SK-N-SH (cell line): Measurements from ENCODE around the gene LMO7. TPM values are rescaled to one million over a fixed set of nuclear protein-coding genes. Genes with fewer than 3 reads are reported as not detected.

Experiments
- CTCF ChIA-PET: fragments of 300-600, 350-600 bp; formaldehyde crosslinking; extraction: SDS; loops from one replicate; lab custom pipeline; 2021; lab: Yijun Ruan, JAX
- POLR2A ChIA-PET: fragments of 350-600 bp; sonication (Branson Sonifier 250); formaldehyde crosslinking; extraction: SDS; loops from one replicate; lab custom pipeline; 2020; ENCODE audit warnings: antibody characterized with exemption, inconsistent platforms; lab: Yijun Ruan, JAX
- DNase-seq: peaks from one replicate; pipeline ENCODE4 v3.0.0; 2012
- H2AFZ ChIP-seq: fragments of 200-600 bp; sonication (generic); 2 replicates; pipeline ENCODE4 v1.8.1; 2016; ENCODE audit warnings: antibody characterized with exemption, mild to moderate bottlenecking, low read depth
- H3F3A ChIP-seq: fragments of 200-600 bp; sonication (generic); replicated peaks from 2 replicates; pipeline ENCODE3; 2016; ENCODE audit warnings: antibody characterized with exemption, mild to moderate bottlenecking; ENCODE audit not compliant: insufficient read depth
- H3K27ac ChIP-seq, 2 experiments: fragments of 200-500 bp in 1 of 2; fragments of 200-600 bp in 1 of 2; sonication (Bioruptor generic) in 1 of 2; sonication (generic), shearing (Covaris generic) in 1 of 2; 2 replicates each; pipeline versions ENCODE4 v1.5.1 to v1.6.1; 2014 to 2016; ENCODE audit warnings: low read depth in 2 of 2, inconsistent platforms in 1 of 2, low read length in 1 of 2, mild to moderate bottlenecking in 1 of 2, mixed read lengths in 1 of 2
- H3K27me3 ChIP-seq: fragments of 200-600 bp; sonication (generic), shearing (Covaris generic); 2 replicates; pipeline ENCODE4 v1.6.1; 2016; ENCODE audit warnings: mixed run types; ENCODE audit not compliant: insufficient read depth
- H3K36me3 ChIP-seq, 2 experiments: fragments of 200-500 bp in 1 of 2; fragments of 200-600 bp in 1 of 2; sonication (Bioruptor generic) in 1 of 2; sonication (generic) in 1 of 2; replicated peaks in 1 of 2; 2 replicates each; pipeline versions ENCODE3 to v1.5.1; 2014 to 2016; ENCODE audit warnings: low read length in 1 of 2, mild to moderate bottlenecking in 1 of 2; ENCODE audit not compliant: insufficient read depth in 2 of 2, control insufficient read depth in 1 of 2
- H3K4me1 ChIP-seq, 2 experiments: fragments of 200-500 bp in 1 of 2; fragments of 200-600 bp in 1 of 2; sonication (Bioruptor generic) in 1 of 2; sonication (generic), shearing (Covaris generic) in 1 of 2; 2 replicates each; pipeline versions ENCODE4 v1.5.1 to v1.6.1; 2014 to 2016; ENCODE audit warnings: low read depth in 1 of 2, low read length in 1 of 2, mixed run types in 1 of 2; ENCODE audit not compliant: insufficient read depth in 2 of 2, control insufficient read depth in 1 of 2
- H3K4me2 ChIP-seq: fragments of 200-600 bp; sonication (generic), shearing (Covaris generic); 2 replicates; pipeline ENCODE4 v1.6.1; 2017; ENCODE audit warnings: mixed run types
- H3K4me3 ChIP-seq, 2 experiments: fragments of 200-500 bp in 1 of 2; fragments of 200-600 bp in 1 of 2; sonication (Bioruptor generic) in 1 of 2; sonication (generic), shearing (Covaris generic) in 1 of 2; 2 replicates each; pipeline versions ENCODE4 v1.5.1 to v1.8.1; 2014 to 2016; ENCODE audit warnings: low read depth in 2 of 2, inconsistent platforms in 1 of 2, low read length in 1 of 2, mild to moderate bottlenecking in 1 of 2, mixed read lengths in 1 of 2, moderate library complexity in 1 of 2
- H3K79me2 ChIP-seq: fragments of 200-600 bp; sonication (generic); 2 replicates; pipeline ENCODE4 v1.8.1; 2017; ENCODE audit warnings: mild to moderate bottlenecking; ENCODE audit not compliant: insufficient read depth
- H3K9ac ChIP-seq: fragments of 200-600 bp; sonication (generic); 2 replicates; pipeline ENCODE4 v1.6.1; 2017; ENCODE audit warnings: mixed run types
- H3K9me2 ChIP-seq: fragments of 200-600 bp; sonication (generic); 2 replicates; pipeline ENCODE4 v1.6.1; 2017; ENCODE audit warnings: mixed run types
- H3K9me3 ChIP-seq: fragments of 200-600 bp; sonication (generic); 2 replicates; pipeline ENCODE4 v1.6.1; 2017; ENCODE audit warnings: mixed run types, mild to moderate bottlenecking, moderate library complexity
- H4K20me1 ChIP-seq: fragments of 200-600 bp; sonication (generic); 2 replicates; pipeline ENCODE4 v1.6.1; 2017; ENCODE audit warnings: mild to moderate bottlenecking, mixed run types; ENCODE audit not compliant: insufficient read depth
- CHD2 ChIP-seq: fragments of 150-350 bp; IDR thresholded peaks from 2 replicates; pipeline ENCODE4 v1.6.1; 2018; ENCODE audit warnings: low read length; ENCODE audit not compliant: partially characterized antibody
- ELF1 ChIP-seq: IDR thresholded peaks from 2 replicates; pipeline ENCODE4 v1.4.0; 2012
- EZH2phosphoT487 ChIP-seq: fragments of 200-600 bp; sonication (generic); IDR thresholded peaks from 2 replicates; pipeline ENCODE4 v1.6.1; 2017; ENCODE audit warnings: low read depth, mixed run types, mild to moderate bottlenecking, antibody characterized with exemption, moderate library complexity, borderline replicate concordance
- GABPA ChIP-seq: IDR thresholded peaks from 2 replicates; pipeline ENCODE4 v1.4.0; 2012; ENCODE audit warnings: low read depth, mild to moderate bottlenecking
- JUND ChIP-seq: IDR thresholded peaks from 2 replicates; pipeline ENCODE4 v1.4.0; 2012
- MAX ChIP-seq: IDR thresholded peaks from 2 replicates; pipeline ENCODE4 v1.4.0; 2012; ENCODE audit warnings: low read depth
- MEF2A ChIP-seq: IDR thresholded peaks from 2 replicates; pipeline ENCODE4 v1.4.0; 2012; ENCODE audit warnings: low read depth, borderline replicate concordance
- MXI1 ChIP-seq: IDR thresholded peaks from 2 replicates; pipeline ENCODE4 v1.6.1; 2012; ENCODE audit warnings: mild to moderate bottlenecking, low read depth, low read length, improper control_type of control experiment
- PBX3 ChIP-seq: IDR thresholded peaks from 2 replicates; pipeline ENCODE4; 2012
- RCOR1 ChIP-seq: fragments of 150-350 bp; IDR thresholded peaks from 2 replicates; pipeline ENCODE4 v1.6.1; 2017; ENCODE audit warnings: antibody characterized with exemption, low read length
- REST ChIP-seq: IDR thresholded peaks from 2 replicates; pipeline ENCODE4 v1.6.1; 2012; ENCODE audit warnings: mild to moderate bottlenecking, low read depth, low read length, moderate library complexity
- RFX5 ChIP-seq: IDR thresholded peaks from 2 replicates; pipeline ENCODE4 v1.6.1; 2012; ENCODE audit warnings: mild to moderate bottlenecking, improper control_type of control experiment, low read length
- RXRA ChIP-seq: IDR thresholded peaks from 2 replicates; pipeline ENCODE4 v1.4.0; 2012; ENCODE audit warnings: low read depth, mild to moderate bottlenecking, borderline replicate concordance
- TAF1 ChIP-seq: IDR thresholded peaks from 2 replicates; pipeline ENCODE4 v1.6.1; 2012; ENCODE audit warnings: low read depth, mild to moderate bottlenecking, low read length, moderate library complexity, borderline replicate concordance
- USF2 ChIP-seq: fragments of 150-350 bp; IDR thresholded peaks from 2 replicates; pipeline ENCODE4 v1.6.1; 2017; ENCODE audit warnings: antibody characterized with exemption, low read length, low read depth, borderline replicate concordance
- ZBTB33 ChIP-seq: IDR thresholded peaks from 2 replicates; pipeline ENCODE4 v1.4.0; 2012; ENCODE audit warnings: low read depth, borderline replicate concordance
- WGBS: methylation state at CpG from one replicate; pipeline ENCODE4 v1.1.6; 2017; ENCODE audit warnings: low lambda C conversion rate; 5-methylcytosine and 5-hydroxymethylcytosine counted together
- polyA plus RNA-seq, 3 experiments: library from polyadenylated mRNA; depleted of rRNA; stranded (reverse); fragments of >200 nt; gene quantifications; 2 replicates each; pipeline ENCODE4 v1.2.3, GENCODE V29; 2012

Gene LMO7
- polyA plus RNA-seq, 1 of the 3 experiments (the other 2 are of a cell fraction) = 83.6 TPM

- peak overlapping the region; percentile 86 to 90 for H3K4me3 ChIP-seq
- peaks cover 22% of the 10 kb centered on the region for H4K20me1 ChIP-seq
- H3K27ac ChIP-seq = peak overlapping the region; percentile 67 to 93
- WGBS = 85% methylated on average over 28 of the region's 49 CpGs
- peak overlapping the region; percentile 40; the same call in 1 of the 2 replicates for H2AFZ ChIP-seq
- peaks cover 86% of the 10 kb centered on the region for H3K79me2 ChIP-seq
- no peaks in the 10 kb centered on the region for H3K9me2 ChIP-seq
- peaks cover 6 to 10% of the 10 kb centered on the region in 2 experiments; a peak in 3 of 4 replicates for H3K4me1 ChIP-seq
- no peak for DNase-seq
- H3F3A ChIP-seq = peaks cover 42% of the 10 kb centered on the region
- peak overlapping the region; percentile 86 for H3K4me2 ChIP-seq
- H3K9me3 ChIP-seq = no peaks in the 10 kb centered on the region
- ChIA-PET POLR2A (no interaction called here), CTCF (no interaction called here)
- TF ChIP-seq ZBTB33 (no peak), MXI1 (no peak), ELF1 (no peak), RXRA (no peak), REST (no peak), TAF1 (no peak), MEF2A (no peak), JUND (no peak), RCOR1 (no peak), CHD2 (no peak), PBX3 (no peak), MAX (no peak), GABPA (no peak), RFX5 (no peak), USF2 (no peak), EZH2phosphoT487 (no peak)
- H3K36me3 ChIP-seq = peaks cover 4 to 29% of the 10 kb centered on the region in 2 experiments
- peak overlapping the region; percentile 92 for H3K9ac ChIP-seq
- H3K27me3 ChIP-seq = no peaks in the 10 kb centered on the region
Observed at GRCh38 chr13:75635101-75635827, 866 bp upstream of the LMO7 start.
